HuH-7.5 (cell line): Measurements from ENCODE around the gene OPTN.
"Not testable (repeated sequence)": the region's sequence is repeated elsewhere in the genome, so short reads cannot be mapped to it uniquely, and the experiment has no call there.

ENCODE experiments used
- DNase-seq: peaks from one replicate; pipeline ENCODE4 v3.0.0; 2011; ENCODE audit warnings: low spot score

The OPTN gene

DNA sequence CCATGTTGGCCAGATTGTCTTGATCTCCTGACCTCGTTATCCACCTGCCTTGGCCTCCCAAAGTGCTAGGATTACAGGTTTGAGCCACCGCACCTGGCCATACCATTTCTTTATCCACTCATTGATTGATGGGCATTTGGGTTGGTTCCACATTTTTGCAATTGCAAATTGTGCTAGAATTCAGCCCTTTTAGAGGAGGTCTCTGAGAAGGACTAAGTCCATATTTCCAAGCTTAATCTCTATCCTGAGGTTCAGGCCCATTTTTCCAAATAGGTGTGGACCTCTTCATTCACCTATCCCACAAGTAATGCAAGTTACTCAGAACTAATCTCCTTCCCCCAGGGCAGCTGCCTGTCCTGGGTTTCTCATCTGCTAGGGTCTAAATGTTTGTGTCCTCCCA is 9.7 kb upstream of the OPTN start:
- DNase-seq = no peak

GRCh38 chr10:13091801-13092200 is 8.2 kb upstream of the OPTN start:
- DNase-seq = no peak

- no peak for DNase-seq
Measured at GRCh38 chr10:13092291-13093102, 7.5 kb upstream of the OPTN start.

- DNase-seq = not testable (repeated sequence)
Measured at GRCh38 chr10:13094082-13094481, 5.9 kb upstream of the OPTN start.

DNA sequence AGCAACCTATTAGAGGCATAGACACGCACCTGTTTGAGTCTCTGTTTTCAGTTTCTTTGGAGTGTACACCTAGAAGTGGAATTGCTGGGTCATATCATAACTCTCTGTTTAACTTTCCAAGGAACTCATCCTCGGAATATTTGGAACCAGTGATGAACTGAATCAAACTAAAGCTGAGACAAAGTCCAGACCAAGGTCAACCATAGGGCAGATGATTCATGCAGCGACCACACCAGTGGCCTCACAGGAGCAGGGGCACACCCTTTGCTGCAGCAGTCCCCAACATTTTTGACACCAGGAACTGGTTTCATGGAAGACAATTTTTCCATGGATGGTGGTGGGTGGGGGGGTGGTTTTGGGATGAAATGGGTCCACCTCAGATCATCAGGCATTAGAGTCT is 4.9 kb upstream of the OPTN start:
- no peak for DNase-seq

DNA sequence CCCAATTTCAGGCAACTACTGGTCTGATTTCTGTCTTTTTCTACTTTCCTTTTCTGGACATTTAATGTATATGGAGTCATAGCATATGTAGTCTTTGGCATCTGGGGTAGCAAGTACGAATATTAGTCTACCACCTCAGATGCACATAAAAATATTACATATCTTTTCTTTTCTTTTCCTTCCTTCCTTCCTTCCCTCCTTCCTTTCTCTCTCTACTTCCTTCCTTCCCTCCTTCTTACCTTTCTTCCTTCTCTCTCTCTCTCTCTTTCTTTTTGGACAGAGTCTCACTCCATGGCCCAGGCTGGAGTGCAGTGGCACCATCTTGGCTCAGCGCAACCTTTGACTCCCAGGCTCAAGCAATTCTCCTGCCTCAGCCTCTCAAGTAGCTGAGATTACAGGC is 4.0 kb upstream of the OPTN start:
- DNase-seq = no peak

- peak; percentile 48 for DNase-seq
Measured at GRCh38 chr10:13099144-13099665, 758 bp upstream of the OPTN start.

GRCh38 chr10:13100349-13101294 is 659 bp downstream of the OPTN start:
- peak; percentile 20 for DNase-seq

DNA sequence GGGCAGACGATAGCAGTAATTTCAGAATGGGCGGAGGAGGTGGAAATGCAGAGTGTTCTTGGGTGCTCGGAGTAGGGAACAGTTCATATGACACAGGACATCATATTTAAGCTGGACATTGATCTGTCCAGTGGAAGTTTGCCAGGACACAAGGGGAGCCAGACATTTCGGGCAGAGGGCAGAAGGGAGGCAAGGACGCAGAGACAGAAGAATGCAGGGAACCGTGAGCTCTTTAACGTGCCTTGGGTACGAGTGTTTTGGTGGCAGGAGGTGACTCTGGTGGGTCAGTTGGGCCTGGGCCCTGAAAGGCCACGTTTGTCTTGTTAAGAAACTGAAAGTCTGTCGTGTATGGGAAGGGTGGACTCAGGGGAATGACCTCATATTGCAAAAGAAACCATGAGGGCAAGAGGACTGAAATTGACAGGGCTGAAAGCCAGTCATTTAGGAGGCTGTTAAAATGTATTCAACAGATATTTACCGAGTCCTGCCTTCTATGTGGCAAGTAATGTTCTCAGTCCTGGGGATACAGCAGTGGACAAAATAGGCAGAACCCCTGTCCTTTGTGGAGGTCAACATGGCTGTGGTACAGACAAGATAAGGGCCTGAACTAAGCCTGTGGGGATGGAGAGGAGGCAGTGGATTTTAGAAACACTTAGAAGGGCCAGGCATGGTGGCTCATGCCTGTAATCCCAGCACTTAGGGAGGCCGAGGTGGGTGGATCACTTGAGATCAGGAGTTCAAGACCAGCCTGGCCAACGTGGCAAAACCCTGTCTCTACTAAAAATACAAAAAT is 2.2 kb downstream of the OPTN start:
- DNase-seq = peak; percentile 34

GRCh38 chr10:13103554-13103953 is 3.6 kb downstream of the OPTN start:
- no peak for DNase-seq

DNA sequence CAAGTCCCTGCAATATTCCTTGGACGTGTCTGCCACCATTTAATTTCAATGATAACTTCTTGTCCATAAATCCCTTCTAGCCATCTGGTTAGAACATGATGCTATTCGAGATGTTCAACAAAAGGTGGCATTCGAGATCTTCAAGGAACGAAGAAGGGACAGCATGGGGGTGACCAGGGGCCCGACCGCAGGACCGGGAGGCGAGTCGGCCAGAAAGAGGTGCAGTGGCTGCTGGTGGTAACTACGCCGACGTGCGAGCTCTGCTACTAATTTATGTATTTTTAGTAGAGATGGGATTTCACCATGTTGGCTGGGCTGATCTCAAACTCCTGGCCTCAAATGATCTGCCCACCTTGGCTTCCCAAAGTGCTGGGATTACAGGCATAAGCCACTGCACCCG is 4.7 kb downstream of the OPTN start:
- no peak for DNase-seq

- no peak for DNase-seq
Measured at GRCh38 chr10:13105184-13105583, 5.2 kb downstream of the OPTN start.

GRCh38 chr10:13106387-13107045 is 6.6 kb downstream of the OPTN start:
- DNase-seq = no peak

- no peak for DNase-seq
Measured at GRCh38 chr10:13110908-13111307, 10.9 kb downstream of the OPTN start.

GRCh38 chr10:13113544-13113943 is 13.6 kb downstream of the OPTN start:
- DNase-seq = no peak

DNA sequence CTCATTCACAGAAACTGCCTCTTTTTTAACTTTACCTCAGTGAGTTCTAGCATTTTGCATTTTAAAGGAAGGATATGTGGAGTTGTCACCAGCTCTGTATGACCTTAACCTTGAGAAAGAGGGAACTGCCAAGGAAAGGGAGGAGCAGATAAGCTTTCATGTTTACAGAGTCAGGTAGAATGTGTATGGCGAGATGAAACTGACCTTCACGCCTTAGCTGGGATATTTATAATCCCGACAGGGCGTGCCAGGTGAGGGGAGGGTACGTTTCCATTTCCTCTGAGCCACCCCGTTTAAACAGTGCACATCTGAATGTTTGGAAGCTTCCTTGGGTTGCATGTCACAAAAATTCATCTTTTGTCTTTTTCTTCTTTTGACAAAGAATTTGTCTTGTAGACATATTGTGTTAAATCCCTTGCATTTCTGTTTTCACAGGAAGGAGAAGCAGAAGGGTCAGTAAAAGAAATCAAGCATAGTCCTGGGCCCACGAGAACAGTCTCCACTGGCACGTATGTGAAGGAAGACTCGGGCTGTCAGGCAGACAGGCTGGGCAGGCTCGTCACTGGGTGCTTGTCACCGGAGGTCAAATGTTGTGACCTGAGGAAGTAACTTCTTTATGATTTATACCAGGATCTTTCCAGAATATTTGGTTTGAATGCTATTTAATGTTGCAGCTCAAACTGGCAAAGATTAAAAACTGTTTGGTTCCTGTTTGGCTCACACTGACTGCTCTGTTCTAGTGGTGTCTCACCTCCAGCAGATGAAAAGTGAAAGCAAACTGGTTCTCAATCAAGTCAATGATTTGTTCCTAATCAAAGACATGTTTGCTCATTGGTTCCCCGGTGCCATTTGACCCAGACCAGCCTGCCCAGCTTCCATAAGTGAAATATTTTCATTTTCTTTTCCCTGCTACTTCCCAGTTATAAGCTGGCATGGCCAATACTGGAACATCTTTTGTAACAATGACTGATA is 16.2 kb downstream of the OPTN start:
- no peak for DNase-seq

DNA sequence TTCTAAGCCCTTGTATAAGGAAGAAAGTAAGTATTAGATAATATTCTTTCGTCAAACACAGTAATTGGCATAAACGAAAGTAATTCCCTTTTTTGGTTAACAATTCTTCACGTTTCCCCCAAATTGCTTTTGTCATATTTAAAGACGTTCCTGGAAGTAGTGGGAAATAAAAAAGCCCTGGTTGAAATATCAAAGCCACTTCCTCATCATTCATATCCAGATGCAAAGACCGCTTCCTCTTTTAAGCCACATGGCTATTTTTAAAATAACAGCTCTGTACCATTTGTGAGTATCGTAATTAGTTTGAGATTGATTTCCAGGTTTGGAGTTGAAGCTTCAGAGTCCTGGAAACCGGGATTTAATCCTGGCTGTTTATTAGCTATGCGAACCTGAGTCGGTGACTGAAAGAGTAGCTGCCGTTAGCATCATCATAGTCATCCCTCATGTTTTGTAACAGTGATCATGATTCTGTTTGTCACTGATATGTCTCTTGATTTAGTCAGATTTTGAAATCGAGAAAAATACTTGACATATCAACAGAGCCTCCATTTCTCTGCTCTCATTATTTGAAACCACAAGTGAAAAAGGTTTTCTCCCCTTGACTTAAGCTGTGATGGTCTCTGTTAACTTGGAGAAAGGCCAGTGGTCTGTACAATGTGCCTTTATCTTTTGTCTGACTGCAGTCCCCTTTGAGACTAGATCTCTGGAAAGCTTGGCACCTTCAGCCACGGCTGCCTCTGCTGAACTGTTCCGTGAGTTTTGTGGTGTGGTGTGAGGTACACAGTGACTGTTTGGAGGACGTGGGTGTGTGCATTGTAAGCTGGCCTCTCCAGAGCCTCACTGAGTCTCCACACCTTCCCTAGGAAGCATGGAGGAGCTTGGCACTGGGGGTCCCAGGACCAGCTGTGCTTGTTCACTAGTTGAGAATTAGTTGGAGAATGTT is 18.1 kb downstream of the OPTN start:
- DNase-seq = no peak

DNA sequence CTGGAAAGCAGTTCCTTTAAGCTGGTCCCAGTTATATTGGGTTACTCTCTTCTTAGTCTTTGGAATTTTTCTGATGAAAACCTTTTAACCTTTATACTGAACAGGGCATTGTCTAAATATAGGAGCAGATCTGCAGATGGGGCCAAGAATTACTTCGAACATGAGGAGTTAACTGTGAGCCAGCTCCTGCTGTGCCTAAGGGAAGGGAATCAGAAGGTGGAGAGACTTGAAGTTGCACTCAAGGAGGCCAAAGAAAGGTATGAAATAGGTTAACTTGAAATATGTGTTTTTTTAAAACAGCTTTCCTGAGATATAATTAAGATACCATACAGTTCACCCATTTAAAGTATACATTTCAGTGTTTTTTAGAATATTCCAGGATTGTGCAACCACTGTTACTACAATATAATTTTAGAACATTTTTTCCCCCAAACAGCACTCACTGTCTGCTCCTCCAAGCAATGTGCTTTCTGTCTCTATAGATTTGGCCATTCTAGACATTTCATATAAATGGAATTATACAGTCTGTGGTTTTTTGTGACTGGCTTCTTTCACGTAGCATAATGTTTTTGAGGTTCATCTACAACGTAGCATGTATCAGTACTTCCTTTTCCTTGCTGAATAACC is 18.9 kb downstream of the OPTN start:
- DNase-seq = no peak
